ENCODE results near the gene SMPD1.

The SMPD1 gene

DNA sequence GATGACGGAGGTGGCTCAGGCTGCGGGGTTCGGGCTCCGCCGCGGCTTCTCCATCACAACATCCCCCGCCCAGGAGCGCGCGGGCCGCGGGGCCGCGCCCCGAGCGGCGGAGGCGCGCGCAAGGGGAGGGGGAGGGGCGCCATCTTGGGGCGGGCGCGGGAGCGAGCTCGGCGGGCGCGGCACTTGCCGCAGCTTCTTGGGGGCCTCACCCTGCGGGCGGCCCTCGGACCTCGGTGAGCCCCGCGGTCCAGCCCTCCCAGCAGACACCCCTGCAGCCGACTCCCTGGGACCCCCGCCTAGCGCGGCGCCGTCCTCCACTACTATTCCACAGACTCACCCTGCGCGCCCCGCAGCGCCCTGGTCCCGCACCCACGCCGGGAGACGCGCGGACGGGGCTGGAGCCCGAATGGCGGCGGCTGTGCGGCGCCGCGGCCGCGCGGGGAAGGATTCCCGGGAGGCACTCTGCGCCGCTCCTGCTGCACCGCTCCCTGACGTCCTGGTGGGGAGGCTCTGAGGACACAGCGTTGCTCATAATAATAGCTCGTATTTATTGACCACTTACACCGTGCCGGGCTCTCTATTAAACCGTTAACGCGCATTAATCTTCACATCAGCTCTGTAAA lies 28.8 kb downstream of the SMPD1 start, which contains the start of gene APBB1 (continued):
- TF ChIP-seq, protein P1, sequence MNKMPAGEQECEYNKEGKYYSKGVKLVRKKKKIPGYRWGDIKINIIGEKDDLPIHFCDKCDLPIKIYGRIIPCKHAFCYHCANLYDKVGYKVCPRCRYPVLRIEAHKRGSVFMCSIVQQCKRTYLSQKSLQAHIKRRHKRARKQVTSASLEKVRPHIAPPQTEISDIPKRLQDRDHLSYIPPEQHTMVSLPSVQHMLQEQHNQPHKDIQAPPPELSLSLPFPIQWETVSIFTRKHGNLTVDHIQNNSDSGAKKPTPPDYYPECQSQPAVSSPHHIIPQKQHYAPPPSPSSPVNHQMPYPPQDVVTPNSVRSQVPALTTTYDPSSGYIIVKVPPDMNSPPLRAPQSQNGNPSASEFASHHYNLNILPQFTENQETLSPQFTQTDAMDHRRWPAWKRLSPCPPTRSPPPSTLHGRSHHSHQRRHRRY (tag by site-specific recombination; IDR thresholded peaks at IDR 0.05) = no peak
- TF ChIP-seq, protein P2, sequence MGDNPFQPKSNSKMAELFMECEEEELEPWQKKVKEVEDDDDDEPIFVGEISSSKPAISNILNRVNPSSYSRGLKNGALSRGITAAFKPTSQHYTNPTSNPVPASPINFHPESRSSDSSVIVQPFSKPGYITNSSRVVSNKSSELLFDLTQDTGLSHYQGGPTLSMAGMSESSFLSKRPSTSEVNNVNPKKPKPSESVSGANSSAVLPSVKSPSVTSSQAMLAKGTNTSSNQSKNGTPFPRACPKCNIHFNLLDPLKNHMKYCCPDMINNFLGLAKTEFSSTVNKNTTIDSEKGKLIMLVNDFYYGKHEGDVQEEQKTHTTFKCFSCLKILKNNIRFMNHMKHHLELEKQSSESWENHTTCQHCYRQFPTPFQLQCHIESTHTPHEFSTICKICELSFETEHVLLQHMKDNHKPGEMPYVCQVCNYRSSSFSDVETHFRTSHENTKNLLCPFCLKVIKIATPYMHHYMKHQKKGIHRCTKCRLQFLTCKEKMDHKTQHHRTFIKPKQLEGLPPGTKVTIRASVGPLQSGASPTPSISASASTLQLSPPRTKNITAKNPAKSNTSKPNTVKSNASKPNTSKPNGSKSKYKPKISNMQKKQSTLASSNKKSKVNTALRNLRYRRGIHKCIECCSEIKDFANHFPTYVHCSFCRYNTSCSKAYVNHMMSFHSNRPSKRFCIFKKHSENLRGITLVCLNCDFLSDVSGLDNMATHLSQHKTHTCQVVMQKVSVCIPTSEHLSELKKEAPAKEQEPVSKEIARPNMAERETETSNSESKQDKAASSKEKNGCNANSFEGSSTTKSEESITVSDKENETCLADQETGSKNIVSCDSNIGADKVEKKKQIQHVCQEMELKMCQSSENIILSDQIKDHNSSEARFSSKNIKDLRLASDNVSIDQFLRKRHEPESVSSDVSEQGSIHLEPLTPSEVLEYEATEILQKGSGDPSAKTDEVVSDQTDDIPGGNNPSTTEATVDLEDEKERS (tag by site-specific recombination; IDR thresholded peaks at IDR 0.05) = no peak
- no peak for TF ChIP-seq ZNF549 (tag by site-specific recombination; IDR thresholded peaks at IDR 0.05)
- TF ChIP-seq ZBTB20 (tag by site-specific recombination; IDR thresholded peaks at IDR 0.05) = no peak
- peak; percentile 18; the same call in 1 of the 2 replicates for TF ChIP-seq ZIC2 (tag by site-specific recombination; IDR thresholded peaks at IDR 0.05)
- TF ChIP-seq, protein P3, sequence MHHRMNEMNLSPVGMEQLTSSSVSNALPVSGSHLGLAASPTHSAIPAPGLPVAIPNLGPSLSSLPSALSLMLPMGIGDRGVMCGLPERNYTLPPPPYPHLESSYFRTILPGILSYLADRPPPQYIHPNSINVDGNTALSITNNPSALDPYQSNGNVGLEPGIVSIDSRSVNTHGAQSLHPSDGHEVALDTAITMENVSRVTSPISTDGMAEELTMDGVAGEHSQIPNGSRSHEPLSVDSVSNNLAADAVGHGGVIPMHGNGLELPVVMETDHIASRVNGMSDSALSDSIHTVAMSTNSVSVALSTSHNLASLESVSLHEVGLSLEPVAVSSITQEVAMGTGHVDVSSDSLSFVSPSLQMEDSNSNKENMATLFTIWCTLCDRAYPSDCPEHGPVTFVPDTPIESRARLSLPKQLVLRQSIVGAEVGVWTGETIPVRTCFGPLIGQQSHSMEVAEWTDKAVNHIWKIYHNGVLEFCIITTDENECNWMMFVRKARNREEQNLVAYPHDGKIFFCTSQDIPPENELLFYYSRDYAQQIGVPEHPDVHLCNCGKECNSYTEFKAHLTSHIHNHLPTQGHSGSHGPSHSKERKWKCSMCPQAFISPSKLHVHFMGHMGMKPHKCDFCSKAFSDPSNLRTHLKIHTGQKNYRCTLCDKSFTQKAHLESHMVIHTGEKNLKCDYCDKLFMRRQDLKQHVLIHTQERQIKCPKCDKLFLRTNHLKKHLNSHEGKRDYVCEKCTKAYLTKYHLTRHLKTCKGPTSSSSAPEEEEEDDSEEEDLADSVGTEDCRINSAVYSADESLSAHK (tag by site-specific recombination; IDR thresholded peaks at IDR 0.05) = no peak
- TF ChIP-seq ZFP37 (tag by site-specific recombination; IDR thresholded peaks at IDR 0.05) = no peak
- TF ChIP-seq ZBTB17 (tag by site-specific recombination; IDR thresholded peaks at IDR 0.05) = no peak
- TF ChIP-seq ZNF248 (tag by site-specific recombination; IDR thresholded peaks at IDR 0.05) = no peak
- TF ChIP-seq, protein P4, sequence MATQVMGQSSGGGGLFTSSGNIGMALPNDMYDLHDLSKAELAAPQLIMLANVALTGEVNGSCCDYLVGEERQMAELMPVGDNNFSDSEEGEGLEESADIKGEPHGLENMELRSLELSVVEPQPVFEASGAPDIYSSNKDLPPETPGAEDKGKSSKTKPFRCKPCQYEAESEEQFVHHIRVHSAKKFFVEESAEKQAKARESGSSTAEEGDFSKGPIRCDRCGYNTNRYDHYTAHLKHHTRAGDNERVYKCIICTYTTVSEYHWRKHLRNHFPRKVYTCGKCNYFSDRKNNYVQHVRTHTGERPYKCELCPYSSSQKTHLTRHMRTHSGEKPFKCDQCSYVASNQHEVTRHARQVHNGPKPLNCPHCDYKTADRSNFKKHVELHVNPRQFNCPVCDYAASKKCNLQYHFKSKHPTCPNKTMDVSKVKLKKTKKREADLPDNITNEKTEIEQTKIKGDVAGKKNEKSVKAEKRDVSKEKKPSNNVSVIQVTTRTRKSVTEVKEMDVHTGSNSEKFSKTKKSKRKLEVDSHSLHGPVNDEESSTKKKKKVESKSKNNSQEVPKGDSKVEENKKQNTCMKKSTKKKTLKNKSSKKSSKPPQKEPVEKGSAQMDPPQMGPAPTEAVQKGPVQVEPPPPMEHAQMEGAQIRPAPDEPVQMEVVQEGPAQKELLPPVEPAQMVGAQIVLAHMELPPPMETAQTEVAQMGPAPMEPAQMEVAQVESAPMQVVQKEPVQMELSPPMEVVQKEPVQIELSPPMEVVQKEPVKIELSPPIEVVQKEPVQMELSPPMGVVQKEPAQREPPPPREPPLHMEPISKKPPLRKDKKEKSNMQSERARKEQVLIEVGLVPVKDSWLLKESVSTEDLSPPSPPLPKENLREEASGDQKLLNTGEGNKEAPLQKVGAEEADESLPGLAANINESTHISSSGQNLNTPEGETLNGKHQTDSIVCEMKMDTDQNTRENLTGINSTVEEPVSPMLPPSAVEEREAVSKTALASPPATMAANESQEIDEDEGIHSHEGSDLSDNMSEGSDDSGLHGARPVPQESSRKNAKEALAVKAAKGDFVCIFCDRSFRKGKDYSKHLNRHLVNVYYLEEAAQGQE (tag by site-specific recombination; IDR thresholded peaks at IDR 0.05) = no peak
- TF ChIP-seq ZNF791 (tag by site-specific recombination; IDR thresholded peaks at IDR 0.05) = no peak
- no peak for TF ChIP-seq OVOL3 (tag by site-specific recombination; IDR thresholded peaks at IDR 0.05)
- no peak for TF ChIP-seq ZNF776 (tag by site-specific recombination; IDR thresholded peaks at IDR 0.05; ENCODE audit: borderline replicate concordance)
- no peak for TF ChIP-seq ZNF266 (tag by site-specific recombination; IDR thresholded peaks at IDR 0.05; ENCODE audit: low read depth)
- TF ChIP-seq, protein P5, sequence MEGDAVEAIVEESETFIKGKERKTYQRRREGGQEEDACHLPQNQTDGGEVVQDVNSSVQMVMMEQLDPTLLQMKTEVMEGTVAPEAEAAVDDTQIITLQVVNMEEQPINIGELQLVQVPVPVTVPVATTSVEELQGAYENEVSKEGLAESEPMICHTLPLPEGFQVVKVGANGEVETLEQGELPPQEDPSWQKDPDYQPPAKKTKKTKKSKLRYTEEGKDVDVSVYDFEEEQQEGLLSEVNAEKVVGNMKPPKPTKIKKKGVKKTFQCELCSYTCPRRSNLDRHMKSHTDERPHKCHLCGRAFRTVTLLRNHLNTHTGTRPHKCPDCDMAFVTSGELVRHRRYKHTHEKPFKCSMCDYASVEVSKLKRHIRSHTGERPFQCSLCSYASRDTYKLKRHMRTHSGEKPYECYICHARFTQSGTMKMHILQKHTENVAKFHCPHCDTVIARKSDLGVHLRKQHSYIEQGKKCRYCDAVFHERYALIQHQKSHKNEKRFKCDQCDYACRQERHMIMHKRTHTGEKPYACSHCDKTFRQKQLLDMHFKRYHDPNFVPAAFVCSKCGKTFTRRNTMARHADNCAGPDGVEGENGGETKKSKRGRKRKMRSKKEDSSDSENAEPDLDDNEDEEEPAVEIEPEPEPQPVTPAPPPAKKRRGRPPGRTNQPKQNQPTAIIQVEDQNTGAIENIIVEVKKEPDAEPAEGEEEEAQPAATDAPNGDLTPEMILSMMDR (tag by site-specific recombination; IDR thresholded peaks at IDR 0.05) = no peak
- TF ChIP-seq GLIS2 (tag by site-specific recombination; IDR thresholded peaks at IDR 0.05) = peak; percentile 67
- peak; percentile 64; the same call in 1 of the 2 replicates for TF ChIP-seq ZNF610 (tag by site-specific recombination; IDR thresholded peaks at IDR 0.05; ENCODE audit: borderline replicate concordance)
- TF ChIP-seq GLIS1 (tag by site-specific recombination; IDR thresholded peaks at IDR 0.05) = peak; percentile 32; the same call in 1 of the 2 replicates
- TF ChIP-seq, protein P6, sequence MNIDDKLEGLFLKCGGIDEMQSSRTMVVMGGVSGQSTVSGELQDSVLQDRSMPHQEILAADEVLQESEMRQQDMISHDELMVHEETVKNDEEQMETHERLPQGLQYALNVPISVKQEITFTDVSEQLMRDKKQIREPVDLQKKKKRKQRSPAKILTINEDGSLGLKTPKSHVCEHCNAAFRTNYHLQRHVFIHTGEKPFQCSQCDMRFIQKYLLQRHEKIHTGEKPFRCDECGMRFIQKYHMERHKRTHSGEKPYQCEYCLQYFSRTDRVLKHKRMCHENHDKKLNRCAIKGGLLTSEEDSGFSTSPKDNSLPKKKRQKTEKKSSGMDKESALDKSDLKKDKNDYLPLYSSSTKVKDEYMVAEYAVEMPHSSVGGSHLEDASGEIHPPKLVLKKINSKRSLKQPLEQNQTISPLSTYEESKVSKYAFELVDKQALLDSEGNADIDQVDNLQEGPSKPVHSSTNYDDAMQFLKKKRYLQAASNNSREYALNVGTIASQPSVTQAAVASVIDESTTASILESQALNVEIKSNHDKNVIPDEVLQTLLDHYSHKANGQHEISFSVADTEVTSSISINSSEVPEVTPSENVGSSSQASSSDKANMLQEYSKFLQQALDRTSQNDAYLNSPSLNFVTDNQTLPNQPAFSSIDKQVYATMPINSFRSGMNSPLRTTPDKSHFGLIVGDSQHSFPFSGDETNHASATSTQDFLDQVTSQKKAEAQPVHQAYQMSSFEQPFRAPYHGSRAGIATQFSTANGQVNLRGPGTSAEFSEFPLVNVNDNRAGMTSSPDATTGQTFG (tag by site-specific recombination; IDR thresholded peaks at IDR 0.05; ENCODE audit: borderline replicate concordance) = no peak
- TF ChIP-seq, protein P7, sequence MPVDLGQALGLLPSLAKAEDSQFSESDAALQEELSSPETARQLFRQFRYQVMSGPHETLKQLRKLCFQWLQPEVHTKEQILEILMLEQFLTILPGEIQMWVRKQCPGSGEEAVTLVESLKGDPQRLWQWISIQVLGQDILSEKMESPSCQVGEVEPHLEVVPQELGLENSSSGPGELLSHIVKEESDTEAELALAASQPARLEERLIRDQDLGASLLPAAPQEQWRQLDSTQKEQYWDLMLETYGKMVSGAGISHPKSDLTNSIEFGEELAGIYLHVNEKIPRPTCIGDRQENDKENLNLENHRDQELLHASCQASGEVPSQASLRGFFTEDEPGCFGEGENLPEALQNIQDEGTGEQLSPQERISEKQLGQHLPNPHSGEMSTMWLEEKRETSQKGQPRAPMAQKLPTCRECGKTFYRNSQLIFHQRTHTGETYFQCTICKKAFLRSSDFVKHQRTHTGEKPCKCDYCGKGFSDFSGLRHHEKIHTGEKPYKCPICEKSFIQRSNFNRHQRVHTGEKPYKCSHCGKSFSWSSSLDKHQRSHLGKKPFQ (tag by site-specific recombination; IDR thresholded peaks at IDR 0.05) = no peak
- TF ChIP-seq ZNF335 (tag by site-specific recombination; conservative IDR thresholded peaks at IDR 0.05) = peak; percentile 15; the same call in 1 of the 2 replicates
